K562 (cell line): ENCODE results near the gene HBB. TPM values are rescaled to one million over a fixed set of nuclear protein-coding genes. Genes with fewer than 3 reads are reported as not detected.

Experiments
- ATAC-seq: fragments of 200-7000 bp; cut with Tn5 transposase; 3 replicates; pipeline ENCODE4 v1.9.1; 2020; ENCODE audit warnings: moderate library complexity
- BruUV-seq: library from RNA; stranded (reverse); fragments of 400-500 nt; replicated peaks from 2 replicates; lab custom pipeline; 2021; lab: Mats Ljungman, UMichigan
- CTCF ChIA-PET: fragments of 300-600 bp; formaldehyde crosslinking; extraction: SDS; loops from one replicate; lab custom pipeline; 2021; ENCODE audit warnings: low intra/inter-chr PET ratio; lab: Yijun Ruan, JAX
- POLR2A ChIA-PET: fragments of 300-600, 350-650 bp; sonication (Branson Sonifier 250); formaldehyde crosslinking; extraction: SDS; loops from one replicate; lab custom pipeline; 2021; ENCODE audit warnings: antibody characterized with exemption, inconsistent platforms; lab: Yijun Ruan, JAX
- DNase-seq, 4 experiments: peaks; one replicate each; pipeline versions ENCODE4 v3.0.0 to v3.0.0-alpha.2; 2011 to 2018; ENCODE audit warnings: low spot score in 3 of 4, mixed read lengths in 3 of 4; ENCODE audit errors: extremely low read depth in 1 of 4
- FAIRE-seq: peaks from 2 replicates; lab custom pipeline; 2011; peaks lifted over from hg19 to GRCh38; lab: Jason Lieb, UNC
- H2AFZ ChIP-seq: 2 replicates; pipeline ENCODE4 v1.6.0; 2011; ENCODE audit warnings: low read depth, low read length, control low read depth, inconsistent platforms
- H3K27ac ChIP-seq: fragments of 200-600 bp; 3 replicates; pipeline ENCODE4 v1.8.0; 2011; ENCODE audit warnings: low read depth, mild to moderate bottlenecking, control low read depth, inconsistent platforms, low read length, moderate library complexity, mixed read lengths; ENCODE audit errors: extremely low read depth
- H3K27me3 ChIP-seq, 2 experiments: fragments of 300-600 bp in 1 of 2; 2 replicates in 1 of 2; 3 replicates in 1 of 2; pipeline versions ENCODE4 v1.6.0 to v1.8.0; 2011; ENCODE audit warnings: inconsistent platforms in 2 of 2, low read length in 2 of 2, mild to moderate bottlenecking in 1 of 2, mixed read lengths in 1 of 2, moderate library complexity in 1 of 2; ENCODE audit not compliant: control insufficient read depth in 2 of 2, insufficient read depth in 2 of 2
- H3K36me3 ChIP-seq: fragments of 300-600 bp; 3 replicates; pipeline ENCODE4 v1.8.0; 2011; ENCODE audit warnings: mild to moderate bottlenecking, low read length, inconsistent platforms; ENCODE audit not compliant: control insufficient read depth, insufficient read depth
- H3K4me1 ChIP-seq, 2 experiments: fragments of 200-600 bp in 1 of 2; replicated peaks in 1 of 2; 2 replicates in 1 of 2; 3 replicates in 1 of 2; pipeline versions ENCODE4 v1.5.1 to v1.8.0; 2011; ENCODE audit warnings: inconsistent platforms in 2 of 2, low read length in 2 of 2, mild to moderate bottlenecking in 1 of 2, mixed read lengths in 1 of 2, moderate library complexity in 1 of 2; ENCODE audit not compliant: control insufficient read depth in 2 of 2, insufficient read depth in 2 of 2
- H3K4me2 ChIP-seq: 2 replicates; pipeline ENCODE4 v1.6.1; 2011; ENCODE audit warnings: low read length, control low read depth, inconsistent platforms, mixed read lengths; ENCODE audit not compliant: insufficient read depth
- H3K4me3 ChIP-seq: fragments of 200-600 bp; sonication (generic), shearing (Covaris generic); 2 replicates; pipeline ENCODE4 v1.5.1; 2016; ENCODE audit warnings: control low read depth, inconsistent platforms
- H3K79me2 ChIP-seq: fragments of 200-600 bp; 3 replicates; pipeline ENCODE4 v1.8.0; 2011; ENCODE audit warnings: low read length, inconsistent platforms; ENCODE audit not compliant: control insufficient read depth, insufficient read depth
- H3K9ac ChIP-seq, 2 experiments: 2 replicates each; pipeline versions ENCODE4 v1.6.0 to v1.6.1; 2011; ENCODE audit warnings: low read depth in 2 of 2, low read length in 2 of 2, control low read depth in 1 of 2, inconsistent platforms in 1 of 2, mild to moderate bottlenecking in 1 of 2, mixed read lengths in 1 of 2; ENCODE audit not compliant: insufficient read depth in 1 of 2
- H3K9me1 ChIP-seq: one replicate; pipeline ENCODE4 v1.6.0; 2011; ENCODE audit warnings: inconsistent platforms, mild to moderate bottlenecking, low read length, moderate library complexity; ENCODE audit not compliant: control insufficient read depth, insufficient read depth
- H3K9me3 ChIP-seq: replicated peaks from 2 replicates; pipeline ENCODE4 v1.5.1; 2011; ENCODE audit warnings: low read depth, low read length, inconsistent platforms; ENCODE audit not compliant: control insufficient read depth, insufficient read depth
- H4K20me1 ChIP-seq: replicated peaks from 2 replicates; pipeline ENCODE4 v1.6.1; 2011; ENCODE audit warnings: low read length, inconsistent platforms, mixed read lengths; ENCODE audit not compliant: control insufficient read depth, insufficient read depth
- CBFA2T3 ChIP-seq: fragments of 450-650 bp; IDR thresholded peaks from 2 replicates; pipeline ENCODE4 v1.6.1; 2017
- ERF ChIP-seq: fragments of 450-650 bp; formaldehyde crosslinking; IDR thresholded peaks from 2 replicates; pipeline ENCODE4 v1.4.0; 2020; ENCODE audit warnings: mild to moderate bottlenecking, mixed read lengths
- HMG20B ChIP-seq: fragments of 250-450 bp; sonication (Bioruptor Pico); IDR thresholded peaks from 2 replicates; pipeline ENCODE4 v1.5.0; 2021; ENCODE audit warnings: mild to moderate bottlenecking
- MAFK ChIP-seq: IDR thresholded peaks from 2 replicates; pipeline ENCODE4 v1.6.1; 2011; ENCODE audit warnings: low read length, improper control_type of control experiment
- MTA3 ChIP-seq: fragments of 450-650 bp; formaldehyde crosslinking; IDR thresholded peaks from 2 replicates; pipeline ENCODE4 v1.6.1; 2017; ENCODE audit warnings: mild to moderate bottlenecking, borderline replicate concordance
- SNIP1 ChIP-seq: fragments of 450-650 bp; IDR thresholded peaks from 2 replicates; pipeline ENCODE4 v1.7.1; 2017; ENCODE audit warnings: low read depth, mild to moderate bottlenecking
- TOE1 ChIP-seq, 2 experiments: fragments of 450-650 bp in 1 of 2; sonication (generic) in 1 of 2; formaldehyde crosslinking in 1 of 2; IDR thresholded peaks; 2 replicates each; pipeline versions ENCODE4 v1.7.1 to v1.8.0; 2016 to 2022; ENCODE audit warnings: borderline replicate concordance in 2 of 2, mild to moderate bottlenecking in 2 of 2, antibody characterized with exemption in 1 of 2, inconsistent platforms in 1 of 2, low read depth in 1 of 2, missing genetic modification reagents in 1 of 2, moderate library complexity in 1 of 2
- YY1 ChIP-seq, 3 experiments: IDR thresholded peaks; 2 replicates each; pipeline ENCODE4 v1.6.1; 2011; ENCODE audit warnings: low read length in 2 of 3, mild to moderate bottlenecking in 2 of 3, moderate library complexity in 2 of 3, borderline replicate concordance in 1 of 3, control low read depth in 1 of 3, low read depth in 1 of 3; ENCODE audit not compliant: insufficient read depth in 3 of 3, insufficient replicate concordance in 2 of 3, control insufficient read depth in 1 of 3, insufficient read length in 1 of 3; ENCODE audit errors: extremely low read depth in 1 of 3
- ZNF224 ChIP-seq: sonication (generic); formaldehyde crosslinking; IDR thresholded peaks from 2 replicates; pipeline ENCODE4 v1.8.0; 2022; ENCODE audit warnings: mild to moderate bottlenecking, missing genetic modification reagents
- ZNF263 ChIP-seq: sonication (generic); formaldehyde crosslinking; IDR thresholded peaks from 2 replicates; pipeline ENCODE4 v1.8.0; 2022; ENCODE audit warnings: mild to moderate bottlenecking, missing genetic modification reagents, borderline replicate concordance
- ZNF354B ChIP-seq: fragments of 250-450 bp; sonication (Bioruptor Pico); IDR thresholded peaks from 2 replicates; pipeline ENCODE4 v1.4.0; 2020
- ZNF561 ChIP-seq: fragments of 450-650 bp; formaldehyde crosslinking; conservative IDR thresholded peaks from 2 replicates; pipeline ENCODE4 v1.4.0; 2020; ENCODE audit warnings: mild to moderate bottlenecking, moderate library complexity
- WGBS: fragments of 100-300 bp; shearing (Covaris generic); methylation state at CpG from one replicate; pipeline ENCODE4 v1.1.6; 2016; ENCODE audit warnings: low coverage, mixed read lengths; ENCODE audit not compliant: insufficient coverage; ENCODE audit errors: missing lambda C conversion rate; 5-methylcytosine and 5-hydroxymethylcytosine counted together
- in situ Hi-C: fragments of 300-500 bp; cut with MboI; formaldehyde crosslinking; loops from 4 replicates; pipeline ENCODE4 v1.15.0; 2018; ENCODE audit warnings: inconsistent platforms, mixed read lengths
- intact Hi-C: fragments of 100-400 bp; cut with micrococcal nuclease; formaldehyde crosslinking; loops from 2 replicates; pipeline ENCODE4 v1.14.2; 2022
- polyA plus RNA-seq, 8 experiments: library from polyadenylated mRNA; depleted of rRNA in 4 of 8; stranded (reverse) in 5 of 8; unstranded in 3 of 8; fragments of >200 nt; fragmentation: Nextera tagmentation in 2 of 8; fragmentation: Illumina TruSeq in 1 of 8; extraction: Ambion mirVana in 2 of 8; extraction: Trizol in 1 of 8; gene quantifications; 2 replicates each; pipeline versions ENCODE4 v1.2.1 to v1.2.3, GENCODE V29; 2011 to 2014; ENCODE audit warnings: inconsistent platforms in 1 of 8, missing spikeins in 1 of 8
- total RNA-seq, 7 experiments: library from RNA; depleted of rRNA in 6 of 7; stranded (reverse); fragments of >200 nt in 6 of 7; fragmentation: Illumina TruSeq in 2 of 7; extraction: Trizol in 2 of 7; gene quantifications; 2 replicates each; pipeline versions ENCODE4 v1.2.1 to v1.2.3, GENCODE V29; 2011 to 2021; ENCODE audit warnings: low replicate concordance in 1 of 7
- TF ChIP-seq, protein P1 (sequence below), 2 experiments: fragments of 450-650 bp in 1 of 2; sonication (generic) in 1 of 2; formaldehyde crosslinking in 1 of 2; IDR thresholded peaks; 2 replicates each; pipeline versions ENCODE4 v1.7.1 to v1.9.0; 2016 to 2022; ENCODE audit warnings: inconsistent platforms in 1 of 2, mild to moderate bottlenecking in 1 of 2, missing genetic modification reagents in 1 of 2

The HBB gene
- total and polyA plus RNA-seq, 9 of the 15 experiments (the other 6 are each of a cell fraction or from before 2014, with no cell fraction given) = 0.33 to 3.4 (median 1.2) TPM; not detected in 2

DNA sequence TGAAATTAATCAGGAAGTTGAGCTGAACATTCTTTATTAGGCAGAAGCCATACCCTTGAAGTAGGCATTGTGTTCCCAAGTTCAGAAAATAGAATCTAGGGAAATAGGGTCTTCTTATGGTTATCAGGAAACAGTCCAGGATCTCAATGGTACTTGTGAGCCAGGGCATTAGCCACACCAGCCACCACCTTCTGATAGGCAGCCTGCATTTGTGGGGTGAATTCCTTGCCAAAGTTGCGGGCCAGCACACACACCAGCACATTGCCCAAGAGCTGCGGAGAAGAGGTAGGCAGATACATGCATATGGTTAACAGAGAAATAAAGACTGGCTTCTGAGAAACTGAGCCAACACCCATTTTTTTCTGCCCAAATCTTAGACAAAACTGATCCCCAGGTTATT, 6.0 kb upstream of the HBB start:
- Histone ChIP-seq H3K9me1 (no peaks in the 10 kb centered on the region), H3K9ac (peak overlapping the region in 1 of 2 experiments; percentile 1; a peak in 1 of 4 replicates), H4K20me1 (no peaks in the 10 kb centered on the region), H3K36me3 (no peaks in the 10 kb centered on the region; the same call in 2 of the 3 replicates), H2AFZ (no peak overlapping the region), H3K27ac (no peak overlapping the region), H3K79me2 (no peaks in the 10 kb centered on the region; the same call in 2 of the 3 replicates), H3K4me1 (peaks cover 11 to 35% of the 10 kb centered on the region in 2 experiments), H3K4me2 (no peak overlapping the region), H3K4me3 (no peak overlapping the region), H3K27me3 (no peaks in the 10 kb centered on the region), H3K9me3 (no peaks in the 10 kb centered on the region)
- POLR2A ChIA-PET = interaction anchor here (1.3 kb wide), 1 partner anchor 10 kb away, joined by 10 read pairs; no protein-coding TSS in a partner anchor
- intact Hi-C loops = no loop called here
- CTCF ChIA-PET = no interaction called here
- DNase-seq (no peak), ATAC-seq (no peak), FAIRE-seq (no peak)
- WGBS = 100% methylated on average over 2 of the region's 2 CpGs
- BruUV-seq = no TSS peak
- in situ Hi-C loops = no loop called here
- TF ChIP-seq MAFK (no peak), ZNF263 (CRISPR knock-in tag) (no peak), CBFA2T3 (no peak), ZNF354B (CRISPR knock-in tag) (no peak), SNIP1 (no peak), TOE1 (IDR thresholded peaks at IDR 0.05; ENCODE audit: borderline replicate concordance) (no peak), TOE1 (CRISPR knock-in tag; IDR thresholded peaks at IDR 0.05; ENCODE audit: borderline replicate concordance, low read depth) (no peak), ERF (CRISPR knock-in tag) (no peak), HMG20B (CRISPR knock-in tag) (no peak), YY1 (IDR thresholded peaks at IDR 0.05; ENCODE audit: borderline replicate concordance in 1 of 3, control insufficient read depth in 1 of 3, extremely low read depth in 1 of 3, insufficient read depth in 3 of 3, insufficient read length in 1 of 3, insufficient replicate concordance in 2 of 3, low read depth in 1 of 3, low read length in 2 of 3) (no peak), ZNF224 (no peak), ZNF561 (no peak), MTA3 (no peak)
- TF ChIP-seq, protein P1, sequence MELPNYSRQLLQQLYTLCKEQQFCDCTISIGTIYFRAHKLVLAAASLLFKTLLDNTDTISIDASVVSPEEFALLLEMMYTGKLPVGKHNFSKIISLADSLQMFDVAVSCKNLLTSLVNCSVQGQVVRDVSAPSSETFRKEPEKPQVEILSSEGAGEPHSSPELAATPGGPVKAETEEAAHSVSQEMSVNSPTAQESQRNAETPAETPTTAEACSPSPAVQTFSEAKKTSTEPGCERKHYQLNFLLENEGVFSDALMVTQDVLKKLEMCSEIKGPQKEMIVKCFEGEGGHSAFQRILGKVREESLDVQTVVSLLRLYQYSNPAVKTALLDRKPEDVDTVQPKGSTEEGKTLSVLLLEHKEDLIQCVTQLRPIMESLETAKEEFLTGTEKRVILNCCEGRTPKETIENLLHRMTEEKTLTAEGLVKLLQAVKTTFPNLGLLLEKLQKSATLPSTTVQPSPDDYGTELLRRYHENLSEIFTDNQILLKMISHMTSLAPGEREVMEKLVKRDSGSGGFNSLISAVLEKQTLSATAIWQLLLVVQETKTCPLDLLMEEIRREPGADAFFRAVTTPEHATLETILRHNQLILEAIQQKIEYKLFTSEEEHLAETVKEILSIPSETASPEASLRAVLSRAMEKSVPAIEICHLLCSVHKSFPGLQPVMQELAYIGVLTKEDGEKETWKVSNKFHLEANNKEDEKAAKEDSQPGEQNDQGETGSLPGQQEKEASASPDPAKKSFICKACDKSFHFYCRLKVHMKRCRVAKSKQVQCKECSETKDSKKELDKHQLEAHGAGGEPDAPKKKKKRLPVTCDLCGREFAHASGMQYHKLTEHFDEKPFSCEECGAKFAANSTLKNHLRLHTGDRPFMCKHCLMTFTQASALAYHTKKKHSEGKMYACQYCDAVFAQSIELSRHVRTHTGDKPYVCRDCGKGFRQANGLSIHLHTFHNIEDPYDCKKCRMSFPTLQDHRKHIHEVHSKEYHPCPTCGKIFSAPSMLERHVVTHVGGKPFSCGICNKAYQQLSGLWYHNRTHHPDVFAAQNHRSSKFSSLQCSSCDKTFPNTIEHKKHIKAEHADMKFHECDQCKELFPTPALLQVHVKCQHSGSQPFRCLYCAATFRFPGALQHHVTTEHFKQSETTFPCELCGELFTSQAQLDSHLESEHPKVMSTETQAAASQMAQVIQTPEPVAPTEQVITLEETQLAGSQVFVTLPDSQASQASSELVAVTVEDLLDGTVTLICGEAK (IDR thresholded peaks at IDR 0.05) = no peak
- TF ChIP-seq, protein P1 (CRISPR knock-in tag; IDR thresholded peaks at IDR 0.05) = no peak
